Peyer's patch (tissue), 4 donors: ENCODE data around the gene GPS1.

Experiments
- CTCF ChIP-seq, 6 experiments: fragments of 450-650 bp in 4 of 6; fragments of 200-600 bp in 2 of 6; sonication (generic) in 1 of 6; IDR thresholded peaks; one replicate each; pipeline ENCODE4 v1.5.1; 2017 to 2019; ENCODE audit warnings: antibody characterized with exemption in 6 of 6, mild to moderate bottlenecking in 3 of 6, moderate library complexity in 1 of 6
- POLR2A ChIP-seq, 2 donors: fragments of 450-650 bp; IDR thresholded peaks; one replicate each; pipeline ENCODE4 v1.5.1; 2017; ENCODE audit warnings: antibody characterized with exemption in 2 of 2, mild to moderate bottlenecking in 2 of 2, moderate library complexity in 2 of 2

- TF ChIP-seq POLR2A (IDR thresholded peaks at IDR 0.05) (no peak), CTCF (IDR thresholded peaks at IDR 0.05) (no peak)
These were observed 26.1 kb downstream of the GPS1 start for GRCh38 chr17:82077617-82078358.
